ENCODE results near the gene LAPTM5. TPM values are rescaled to one million over a fixed set of nuclear protein-coding genes. Genes with fewer than 3 reads are reported as not detected.

The LAPTM5 gene
- total RNA-seq, 1 donor from 2014 or later, result 214 TPM

DNA sequence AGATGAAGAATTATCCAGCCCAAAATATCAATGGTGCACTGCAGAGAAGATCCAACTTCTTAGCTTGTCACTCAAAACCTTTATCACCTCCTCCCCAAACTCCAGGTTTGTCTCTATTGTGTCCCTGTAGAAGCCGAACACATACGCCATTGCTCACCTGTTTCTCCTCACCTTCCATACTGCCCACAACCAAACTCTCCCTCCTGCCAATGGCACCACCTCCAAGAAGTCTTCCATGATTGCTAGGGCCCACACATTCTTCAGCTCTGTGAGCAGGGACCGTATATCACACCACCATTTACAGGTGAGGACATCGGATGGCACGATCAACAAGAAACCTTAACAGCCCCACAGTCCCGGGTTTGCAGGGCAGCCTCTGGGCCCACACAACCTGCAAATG is 2.2 kb downstream of the LAPTM5 start:
- Mint-ChIP-seq H3K4me1 (ENCODE audit: low read depth) (peaks cover 89% of the 10 kb centered on the region), H3K36me3 (ENCODE audit: low read depth) (peaks cover 21% of the 10 kb centered on the region)

DNA sequence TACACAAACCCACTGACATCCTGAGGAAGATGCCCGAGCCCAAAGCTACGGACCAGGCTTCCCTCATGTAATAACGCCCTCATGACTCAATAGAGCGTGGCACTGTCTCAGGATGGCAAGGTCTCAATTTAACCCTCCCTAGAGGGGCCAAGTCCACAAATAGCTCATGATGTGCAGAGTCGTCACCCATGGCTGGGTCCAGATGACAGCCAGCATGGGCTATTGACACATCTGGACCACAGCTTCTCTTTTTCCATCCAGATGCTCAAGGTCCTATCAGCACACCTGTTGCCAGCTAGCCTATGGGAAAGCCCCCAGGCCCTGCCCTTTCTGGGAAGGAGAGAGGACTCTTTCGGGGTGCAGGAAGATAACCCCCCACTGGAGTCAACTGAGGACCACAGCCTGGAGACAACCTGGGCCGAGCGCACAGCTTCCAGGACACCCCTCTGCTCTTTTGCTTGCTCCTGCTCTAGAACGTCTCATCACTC is 2.8 kb downstream of the LAPTM5 start:
- H3K4me3 Mint-ChIP-seq, result peak overlapping the region; percentile 99
- H3K27ac Mint-ChIP-seq, result peak overlapping the region; percentile 42
- intact Hi-C loops (cut with micrococcal nuclease), result loop anchor here (10.0 kb wide), 2 partner anchors 540 to 890 kb away; partner anchors contain the start of genes PEF1, SNRNP40 and ZCCHC17
- H3K27me3 Mint-ChIP-seq (ENCODE audit: insufficient read depth), result no peaks in the 10 kb centered on the region
- H3K4me1 Mint-ChIP-seq (ENCODE audit: low read depth), result peaks cover 89% of the 10 kb centered on the region
- H3K9me3 Mint-ChIP-seq, result no peaks in the 10 kb centered on the region
- peaks cover 21% of the 10 kb centered on the region for H3K36me3 Mint-ChIP-seq (ENCODE audit: low read depth)
- DNase-seq (ENCODE audit: low spot score), result no peak

More for the DNA sequence above, 2.2 kb downstream of the LAPTM5 start:
- Mint-ChIP-seq H3K27ac (peak overlapping the region; percentile 42), H3K4me3 (peak overlapping the region; percentile 99), H3K27me3 (ENCODE audit: insufficient read depth) (no peaks in the 10 kb centered on the region), H3K9me3 (no peaks in the 10 kb centered on the region)
- intact Hi-C loops (cut with micrococcal nuclease), result loop anchor here (10.0 kb wide), 2 partner anchors 539 to 889 kb away; partner anchors contain the start of genes PEF1, SNRNP40 and ZCCHC17
- no peak for DNase-seq (ENCODE audit: low spot score)

DNA sequence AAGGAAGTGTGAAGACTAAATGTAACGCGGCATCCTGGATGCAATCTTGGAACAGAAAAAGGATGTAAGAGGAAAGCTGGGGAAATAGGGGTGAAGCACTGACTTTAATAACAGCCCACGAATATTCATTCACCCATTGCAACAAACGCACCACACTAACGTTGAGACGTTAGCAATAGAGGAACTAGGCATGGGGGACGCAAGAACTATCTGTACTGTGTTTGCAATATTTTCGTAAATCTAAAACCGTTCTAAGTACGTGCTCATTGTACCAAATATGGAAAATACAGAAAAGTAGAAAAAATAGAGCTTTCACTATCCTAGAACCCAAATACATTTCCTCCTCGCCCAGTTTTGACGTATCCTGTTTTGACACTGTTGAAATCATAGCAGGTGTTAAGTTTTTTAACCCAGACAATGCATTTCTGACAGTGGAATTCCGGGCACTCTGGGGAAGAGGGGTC is 3.9 kb downstream of the LAPTM5 start:
- peak overlapping the region; percentile 59 for H3K27ac Mint-ChIP-seq
- no peaks in the 10 kb centered on the region for H3K27me3 Mint-ChIP-seq (ENCODE audit: insufficient read depth)
- H3K4me3 Mint-ChIP-seq, result peak overlapping the region; percentile 99
- no peaks in the 10 kb centered on the region for H3K9me3 Mint-ChIP-seq
- H3K4me1 Mint-ChIP-seq (ENCODE audit: low read depth), result peaks cover 89% of the 10 kb centered on the region
- DNase-seq (ENCODE audit: low spot score), result no peak
- intact Hi-C loops (cut with micrococcal nuclease), result loop anchor here (10.0 kb wide), 2 partner anchors 541 to 891 kb away; partner anchors contain the start of genes PEF1, SNRNP40 and ZCCHC17
- H3K36me3 Mint-ChIP-seq (ENCODE audit: low read depth), result peaks cover 25% of the 10 kb centered on the region

DNA sequence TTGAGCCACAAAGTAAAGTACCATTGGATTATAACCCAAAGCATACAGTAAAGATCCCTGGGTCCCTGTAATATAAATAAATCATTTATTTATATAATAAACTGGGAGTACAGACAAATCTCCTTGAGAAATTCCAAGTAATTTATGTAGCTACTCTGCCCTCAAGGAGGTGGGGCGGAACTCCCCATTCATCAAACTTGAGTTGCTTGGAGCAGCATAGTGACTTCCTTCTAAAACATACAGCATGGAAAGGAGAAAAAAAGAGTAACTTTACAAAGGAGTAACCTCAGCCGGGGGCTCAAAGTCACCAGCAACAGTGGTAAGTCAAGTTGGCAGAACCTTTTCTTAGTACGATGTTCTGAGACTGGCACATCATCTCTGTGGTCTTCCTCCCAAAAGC is 4.5 kb downstream of the LAPTM5 start:
- Mint-ChIP-seq H3K27me3 (ENCODE audit: insufficient read depth) (no peaks in the 10 kb centered on the region), H3K36me3 (ENCODE audit: low read depth) (peaks cover 27% of the 10 kb centered on the region), H3K4me3 (peak overlapping the region; percentile 99), H3K4me1 (ENCODE audit: low read depth) (peaks cover 89% of the 10 kb centered on the region), H3K27ac (peak overlapping the region; percentile 59), H3K9me3 (no peaks in the 10 kb centered on the region)
- DNase-seq (ENCODE audit: low spot score), result no peak
- intact Hi-C loops (cut with micrococcal nuclease), result loop anchor here (10.0 kb wide), 2 partner anchors 542 to 892 kb away; partner anchors contain the start of genes PEF1, SNRNP40 and ZCCHC17

DNA sequence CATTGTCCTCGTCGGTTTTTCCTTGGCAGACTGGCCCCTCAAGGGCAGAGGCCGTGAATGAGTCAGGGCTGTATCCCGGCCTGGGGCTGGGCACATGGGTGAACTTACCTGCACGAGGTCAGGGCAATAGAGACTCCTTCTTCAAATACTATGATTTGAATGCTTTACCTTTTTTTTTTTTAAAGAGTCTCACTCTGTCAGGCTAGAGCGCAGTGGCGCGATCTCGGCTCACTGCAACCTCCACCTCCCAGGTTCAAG is 5.0 kb downstream of the LAPTM5 start:
- DNase-seq (ENCODE audit: low spot score), result no peak
- intact Hi-C loops (cut with micrococcal nuclease), result loop anchor here (10.0 kb wide), 2 partner anchors 542 to 892 kb away; partner anchors contain the start of genes PEF1, SNRNP40 and ZCCHC17
- no peaks in the 10 kb centered on the region for H3K9me3 Mint-ChIP-seq
- H3K4me1 Mint-ChIP-seq (ENCODE audit: low read depth), result peaks cover 89% of the 10 kb centered on the region
- H3K27ac Mint-ChIP-seq, result peak overlapping the region; percentile 76
- H3K4me3 Mint-ChIP-seq, result peak overlapping the region; percentile 7
- H3K36me3 Mint-ChIP-seq (ENCODE audit: low read depth), result peaks cover 30% of the 10 kb centered on the region
- H3K27me3 Mint-ChIP-seq (ENCODE audit: insufficient read depth), result no peaks in the 10 kb centered on the region

DNA sequence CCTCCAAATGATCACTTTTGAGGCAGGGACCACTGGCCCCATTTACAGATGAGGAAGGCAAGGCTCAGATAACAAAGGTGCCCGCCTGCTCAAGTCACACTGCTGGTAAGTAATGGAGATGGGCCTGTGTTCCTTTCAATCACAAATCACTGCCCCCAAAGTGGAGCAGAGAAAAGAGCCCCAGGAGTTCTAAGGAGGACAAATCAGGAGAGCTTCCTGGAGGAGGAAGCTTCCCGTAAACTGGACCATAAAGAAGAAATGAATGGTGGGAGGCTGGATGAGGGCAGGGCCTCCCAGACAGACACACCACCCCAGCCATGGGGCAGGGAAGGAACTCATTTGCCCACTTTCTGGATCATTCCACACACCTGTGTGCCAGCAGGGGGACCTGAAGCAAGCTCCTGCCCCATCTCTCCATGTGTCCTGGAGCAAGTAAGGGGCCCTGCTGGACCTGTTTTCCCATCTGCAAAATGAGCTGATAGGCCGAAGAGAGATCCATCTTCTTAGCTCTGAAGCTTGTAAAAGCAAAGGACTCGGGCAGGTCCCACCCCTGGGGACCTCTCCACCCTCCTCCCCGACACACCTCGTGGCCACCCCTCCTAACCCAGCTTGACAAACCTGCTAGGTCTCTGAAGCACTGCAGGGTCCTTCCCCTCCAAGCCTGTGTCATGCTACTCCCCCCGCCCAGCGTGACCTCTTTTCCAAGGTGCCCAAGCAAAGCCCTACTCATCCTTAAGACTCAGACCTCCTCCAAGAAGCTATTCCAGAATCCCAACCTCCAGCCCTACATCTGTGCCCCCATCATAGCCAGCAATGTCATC is 5.5 kb downstream of the LAPTM5 start:
- peaks cover 89% of the 10 kb centered on the region for H3K4me1 Mint-ChIP-seq (ENCODE audit: low read depth)
- H3K4me3 Mint-ChIP-seq, result peak overlapping the region; percentile 7
- peaks cover 32% of the 10 kb centered on the region for H3K36me3 Mint-ChIP-seq (ENCODE audit: low read depth)
- intact Hi-C loops (cut with micrococcal nuclease), result loop anchor here (10.0 kb wide), 2 partner anchors 543 to 893 kb away; partner anchors contain the start of genes PEF1, SNRNP40 and ZCCHC17
- DNase-seq (ENCODE audit: low spot score), result no peak
- H3K27me3 Mint-ChIP-seq (ENCODE audit: insufficient read depth), result no peaks in the 10 kb centered on the region
- peak overlapping the region; percentile 76 for H3K27ac Mint-ChIP-seq
- no peaks in the 10 kb centered on the region for H3K9me3 Mint-ChIP-seq

DNA sequence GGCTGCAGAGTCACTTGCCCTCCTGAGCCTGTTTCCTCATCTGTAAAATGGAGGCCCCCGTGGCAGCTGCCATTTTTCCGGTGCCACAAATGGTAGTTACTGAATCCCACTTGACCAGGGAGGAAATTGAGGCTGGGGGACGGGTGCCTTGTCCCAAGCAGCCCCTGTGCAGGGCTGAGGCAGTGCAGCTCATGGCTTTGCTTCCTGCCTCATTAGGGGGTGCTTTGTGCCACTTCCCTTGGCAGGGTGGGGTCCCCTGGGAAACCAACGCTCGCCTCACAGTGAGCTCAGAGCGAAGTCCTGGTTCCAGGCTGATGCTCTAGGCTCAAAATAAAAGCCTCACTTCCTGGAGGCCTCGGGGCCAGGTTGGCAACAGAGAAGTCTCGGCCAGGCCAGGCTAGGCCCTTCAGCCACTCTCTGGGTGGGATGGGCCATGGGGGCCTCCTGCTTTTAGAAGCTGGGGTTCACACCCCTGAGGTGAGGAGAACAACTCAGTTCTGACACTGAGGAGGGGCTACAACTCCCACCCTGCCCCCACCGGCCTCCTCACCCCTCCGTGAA is 6.8 kb downstream of the LAPTM5 start:
- H3K9me3 Mint-ChIP-seq, result no peaks in the 10 kb centered on the region
- H3K4me1 Mint-ChIP-seq (ENCODE audit: low read depth), result peaks cover 91% of the 10 kb centered on the region
- no peaks in the 10 kb centered on the region for H3K27me3 Mint-ChIP-seq (ENCODE audit: insufficient read depth)
- peaks cover 40% of the 10 kb centered on the region for H3K36me3 Mint-ChIP-seq (ENCODE audit: low read depth)
- H3K27ac Mint-ChIP-seq, result peak overlapping the region; percentile 98
- intact Hi-C loops (cut with micrococcal nuclease), result loop anchor here (10.0 kb wide), 2 partner anchors 544 to 894 kb away; partner anchors contain the start of genes PEF1, SNRNP40 and ZCCHC17
- H3K4me3 Mint-ChIP-seq, result peak overlapping the region; percentile 86
- no peak for DNase-seq (ENCODE audit: low spot score)

DNA sequence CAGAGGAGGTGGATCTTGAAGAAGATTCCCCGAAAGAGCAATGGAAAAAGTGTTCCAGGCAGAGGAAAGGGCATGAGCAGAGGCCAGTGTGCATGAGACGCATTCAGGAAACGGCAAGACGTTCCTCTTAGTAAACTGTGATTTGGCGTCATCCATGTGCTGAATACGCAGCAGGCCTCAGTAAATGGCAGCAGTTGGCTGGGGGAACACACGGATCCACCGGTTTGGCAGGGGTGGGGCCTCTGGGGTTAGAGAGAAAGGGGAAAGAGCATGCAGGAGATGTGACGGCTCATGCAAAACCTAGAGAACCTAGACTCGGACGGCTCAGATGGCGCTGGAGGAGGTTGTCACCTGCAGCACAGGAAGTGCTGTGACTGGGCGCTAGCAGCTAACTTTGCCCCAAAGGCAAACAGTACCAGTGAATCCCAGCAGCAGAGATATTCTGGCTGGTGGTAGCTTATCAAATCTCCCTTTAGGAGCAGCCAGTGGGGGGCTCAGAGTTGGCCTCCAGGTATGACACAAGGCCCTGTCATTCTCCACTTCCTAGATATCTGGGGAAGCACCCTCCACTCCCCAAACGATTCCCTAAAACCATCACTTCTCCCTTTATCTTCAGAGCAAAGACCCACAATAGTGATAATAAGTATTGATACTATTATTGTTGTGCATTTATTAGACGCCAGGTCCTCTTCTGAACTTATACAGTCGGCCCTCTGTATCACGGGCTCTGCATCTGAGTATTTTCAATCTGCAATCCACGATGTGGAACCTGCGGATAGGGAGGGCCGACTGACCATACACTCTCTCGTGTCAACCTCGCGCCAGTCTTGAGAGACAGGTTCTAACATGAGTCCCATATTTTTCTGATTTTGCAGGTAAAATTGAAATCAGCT is 7.6 kb downstream of the LAPTM5 start:
- Mint-ChIP-seq H3K27me3 (ENCODE audit: insufficient read depth) (no peaks in the 10 kb centered on the region), H3K27ac (peak overlapping the region; percentile 98), H3K36me3 (ENCODE audit: low read depth) (peaks cover 34% of the 10 kb centered on the region)

DNA sequence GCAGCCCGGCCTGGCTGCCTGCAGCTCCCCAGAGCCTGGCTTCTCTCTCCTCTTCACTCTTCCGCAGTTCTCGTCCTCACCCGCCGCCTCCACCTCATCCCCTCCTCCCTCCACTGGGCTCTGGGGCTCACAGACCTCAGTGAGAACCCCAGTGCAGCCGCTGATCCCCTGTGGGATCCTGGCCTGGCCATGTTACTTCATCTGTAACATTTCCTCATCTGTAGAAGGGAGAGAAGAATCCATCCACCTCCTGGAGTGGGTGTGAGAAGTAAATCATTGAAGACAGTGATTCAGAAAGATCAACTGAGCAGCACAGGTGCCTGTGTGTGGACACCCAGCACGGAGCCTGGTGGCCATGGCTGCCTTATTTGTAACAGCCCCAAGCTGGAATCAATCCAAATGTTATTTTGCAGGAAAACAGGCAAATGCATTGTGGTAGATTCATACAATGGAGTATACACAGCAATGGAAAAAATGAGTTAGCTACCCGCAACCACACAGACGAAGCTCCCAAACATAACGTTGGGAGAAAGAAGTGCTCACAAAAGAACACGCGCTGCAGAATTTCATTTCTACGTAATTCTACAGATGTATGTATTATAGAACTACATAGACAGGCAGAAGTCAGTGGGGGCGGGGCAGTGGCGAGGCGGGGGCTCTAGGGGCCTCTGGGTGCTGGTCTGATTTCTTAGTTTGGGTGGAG is 8.7 kb downstream of the LAPTM5 start:
- H3K36me3 Mint-ChIP-seq (ENCODE audit: low read depth), result peaks cover 32% of the 10 kb centered on the region

More for the DNA sequence above, 7.6 kb downstream of the LAPTM5 start:
- peak overlapping the region; percentile 86 for H3K4me3 Mint-ChIP-seq
- peak; percentile 56 for DNase-seq (ENCODE audit: low spot score)
- intact Hi-C loops (cut with micrococcal nuclease), result loop anchor here (1.0 to 10.0 kb wide), 6 partner anchors 7 to 1035 kb away; partner anchors contain the start of genes LAPTM5, PEF1, SNRNP40 and ZCCHC17
- no peaks in the 10 kb centered on the region for H3K9me3 Mint-ChIP-seq
- H3K4me1 Mint-ChIP-seq (ENCODE audit: low read depth), result peaks cover 91% of the 10 kb centered on the region

DNA sequence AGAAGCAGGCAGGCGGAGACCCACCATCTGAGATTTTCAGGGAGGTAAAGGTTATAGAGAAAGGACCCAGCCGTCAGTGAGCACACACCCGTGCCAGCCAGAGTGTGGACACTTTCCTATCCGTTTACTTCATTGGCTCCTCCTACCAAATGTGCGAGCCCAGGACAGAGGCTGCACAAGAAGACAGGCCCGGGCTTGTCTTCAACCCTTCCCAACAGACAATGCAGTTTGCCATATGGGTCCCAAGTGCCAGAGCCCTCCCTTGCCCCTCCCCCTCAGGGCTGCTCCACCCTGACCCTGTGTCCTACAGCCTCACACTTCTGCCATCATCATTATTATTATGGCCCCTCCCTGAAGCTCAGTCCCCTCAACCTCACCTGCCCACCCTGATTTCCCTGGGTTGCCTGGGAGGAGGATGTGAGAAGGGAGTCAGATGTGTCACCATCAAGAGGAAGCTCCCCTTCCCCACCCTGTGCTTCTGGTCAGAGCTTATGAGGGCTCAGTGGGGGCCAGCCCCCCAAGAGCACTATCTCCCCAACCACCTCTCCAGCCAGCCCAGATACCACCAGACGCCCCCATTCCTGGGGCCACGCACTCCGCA is 9.4 kb downstream of the LAPTM5 start:
- Mint-ChIP-seq H3K27me3 (ENCODE audit: insufficient read depth) (no peaks in the 10 kb centered on the region), H3K36me3 (ENCODE audit: low read depth) (peaks cover 32% of the 10 kb centered on the region), H3K27ac (peak overlapping the region; percentile 98), H3K9me3 (no peaks in the 10 kb centered on the region), H3K4me3 (peak overlapping the region; percentile 86), H3K4me1 (ENCODE audit: low read depth) (peaks cover 91% of the 10 kb centered on the region)
- DNase-seq (ENCODE audit: low spot score), result no peak
- intact Hi-C loops (cut with micrococcal nuclease), result loop anchor here (2.0 to 10.0 kb wide), 2 partner anchors 29 to 1033 kb away; no protein-coding TSS in a partner anchor

More for the DNA sequence above, 8.7 kb downstream of the LAPTM5 start:
- H3K4me3 Mint-ChIP-seq, result peak overlapping the region; percentile 86
- peak overlapping the region; percentile 98 for H3K27ac Mint-ChIP-seq
- no peaks in the 10 kb centered on the region for H3K9me3 Mint-ChIP-seq
- peaks cover 91% of the 10 kb centered on the region for H3K4me1 Mint-ChIP-seq (ENCODE audit: low read depth)
- H3K27me3 Mint-ChIP-seq (ENCODE audit: insufficient read depth), result no peaks in the 10 kb centered on the region
- intact Hi-C loops (cut with micrococcal nuclease), result loop anchor here (1.0 to 10.0 kb wide), 4 partner anchors 8 to 1034 kb away; partner anchors contain the start of gene LAPTM5
- no peak for DNase-seq (ENCODE audit: low spot score)
